RPMI7951 (cell line): ENCODE data around the gene NPAS3. TPM values are rescaled to one million over a fixed set of nuclear protein-coding genes. Genes with fewer than 3 reads are reported as not detected.
A peak's percentile ranks its signal among the peaks of the same experiment; 100 is the strongest.

Source experiments
- DNase-seq: peaks from one replicate; pipeline ENCODE4 v3.0.0-alpha.2; 2012; ENCODE audit warnings: low read depth
- total RNA-seq: library from RNA; depleted of rRNA; stranded (reverse); fragments of >200 nt; shearing (Covaris generic); gene quantifications from 2 replicates; pipeline ENCODE4 v1.2.3, GENCODE V29; 2014; rRNA removed

The NPAS3 gene
- total RNA-seq, result 0.29 and 0.48 TPM in 2 replicates

DNA sequence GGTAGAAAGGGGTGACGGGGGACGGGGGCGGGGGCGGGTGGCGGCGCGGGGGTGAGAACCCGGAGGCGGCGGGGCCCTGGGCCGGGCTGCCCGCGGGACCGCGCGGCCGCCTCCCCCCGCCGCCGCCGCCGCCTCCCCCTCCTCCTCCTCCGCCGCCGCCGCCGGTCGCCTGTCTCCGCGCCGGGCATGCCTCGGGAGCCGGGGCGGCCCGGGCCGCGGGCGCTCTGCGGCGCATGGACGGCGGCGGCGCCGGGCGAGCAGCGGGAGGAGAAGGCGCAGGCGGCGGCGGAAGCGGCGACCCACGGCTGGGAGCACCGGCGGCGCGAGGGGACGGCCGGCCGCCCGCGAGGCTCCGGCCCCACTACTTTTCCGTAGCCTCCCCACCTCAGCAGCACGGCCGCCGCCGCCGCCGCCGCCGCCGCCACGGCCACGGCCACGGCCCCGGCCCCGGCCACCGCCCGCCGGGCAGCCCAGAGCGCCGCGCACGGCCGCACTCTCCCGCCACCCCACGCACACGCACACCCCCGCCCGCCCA lies at the start of gene NPAS3:
Gene NPAS3 (plus strand): TSS at position 161 of the 535 bp plus-strand sequence.
- peak; percentile 15 for DNase-seq

DNA sequence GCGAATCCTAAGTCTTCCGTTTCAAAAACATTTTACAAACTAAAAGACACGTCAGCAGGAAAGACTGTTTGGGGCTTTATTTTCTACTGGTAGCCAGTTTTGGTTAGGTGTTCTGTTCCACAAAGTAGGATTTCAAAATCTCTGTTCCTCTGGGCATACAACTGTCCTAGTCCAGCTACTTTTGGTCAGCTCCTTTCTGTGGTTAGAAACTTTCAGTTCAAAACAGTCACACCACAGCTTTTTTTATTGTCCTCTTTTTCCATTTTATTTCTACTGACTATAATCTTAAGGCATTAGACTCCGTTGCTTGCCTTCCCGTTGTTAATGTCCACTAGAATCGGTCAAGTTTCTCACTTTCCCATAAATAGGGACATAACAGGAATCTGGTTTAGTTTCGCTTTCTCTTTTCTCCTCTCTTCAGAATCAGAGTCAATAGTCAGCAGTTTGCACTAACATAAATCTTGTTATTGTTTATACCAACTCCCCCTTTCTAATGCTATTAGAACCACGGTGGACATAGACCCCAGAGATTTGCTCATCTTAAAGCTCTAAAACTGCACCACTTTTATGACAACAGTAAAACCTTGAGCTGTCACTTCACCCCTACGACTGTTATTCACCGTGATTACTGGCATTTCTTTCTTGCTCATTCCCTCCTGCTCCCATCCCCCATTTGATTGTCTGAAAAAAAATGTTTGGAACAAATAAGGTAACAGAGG lies 41.5 kb upstream of the NPAS3 start:
- peak; percentile 63 for DNase-seq

GRCh38 chr14:32897698-32898064 lies 41.0 kb upstream of the NPAS3 start:
- no peak for DNase-seq

GRCh38 chr14:32898876-32899275 lies 39.8 kb upstream of the NPAS3 start:
- DNase-seq, result no peak

DNA sequence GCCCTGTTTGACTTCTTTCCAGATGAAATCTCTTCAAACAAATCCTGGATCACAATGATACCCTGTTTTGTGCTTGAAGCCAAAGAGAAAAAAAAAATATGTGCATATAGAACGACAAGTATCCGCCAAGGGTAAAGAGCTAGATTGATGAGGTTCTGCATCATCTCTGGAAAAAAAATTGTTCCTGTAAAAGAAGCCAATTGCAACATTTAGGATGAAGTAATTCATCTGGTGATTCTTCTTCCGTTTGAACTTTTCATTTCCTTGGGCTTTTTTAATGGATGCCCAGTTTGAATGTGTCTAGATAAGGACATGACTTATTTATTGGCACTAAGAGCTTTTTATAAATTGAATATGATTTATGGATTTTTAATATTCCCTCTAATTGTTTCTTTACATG lies 38.1 kb upstream of the NPAS3 start:
- DNase-seq, result no peak

DNA sequence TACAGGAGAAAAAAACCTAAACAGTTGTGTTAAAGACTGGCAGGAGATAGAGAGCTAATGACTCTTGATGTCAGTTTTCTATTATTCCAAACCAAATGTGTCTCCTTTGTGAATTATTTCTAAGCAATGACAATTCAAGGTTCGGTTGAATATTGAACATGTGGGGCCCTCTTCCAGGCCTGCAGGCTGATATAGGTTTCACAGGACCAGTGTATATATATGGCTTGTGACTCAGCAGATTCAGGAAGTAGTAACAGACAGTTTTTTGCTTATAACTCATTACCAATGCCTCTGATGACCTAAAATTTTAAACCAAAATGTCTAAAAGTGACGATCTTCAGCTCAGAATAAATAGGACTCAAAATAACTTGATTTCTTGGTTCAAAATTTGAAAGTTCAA lies 33.7 kb upstream of the NPAS3 start:
- DNase-seq, result no peak

- no peak for DNase-seq
These were observed 32.0 kb upstream of the NPAS3 start for GRCh38 chr14:32906672-32907071.

- DNase-seq, result peak; percentile 10
These were observed 30.2 kb upstream of the NPAS3 start for GRCh38 chr14:32908196-32909084.

- peak; percentile 33 for DNase-seq
These were observed 25.0 kb upstream of the NPAS3 start for GRCh38 chr14:32913725-32914124.

DNA sequence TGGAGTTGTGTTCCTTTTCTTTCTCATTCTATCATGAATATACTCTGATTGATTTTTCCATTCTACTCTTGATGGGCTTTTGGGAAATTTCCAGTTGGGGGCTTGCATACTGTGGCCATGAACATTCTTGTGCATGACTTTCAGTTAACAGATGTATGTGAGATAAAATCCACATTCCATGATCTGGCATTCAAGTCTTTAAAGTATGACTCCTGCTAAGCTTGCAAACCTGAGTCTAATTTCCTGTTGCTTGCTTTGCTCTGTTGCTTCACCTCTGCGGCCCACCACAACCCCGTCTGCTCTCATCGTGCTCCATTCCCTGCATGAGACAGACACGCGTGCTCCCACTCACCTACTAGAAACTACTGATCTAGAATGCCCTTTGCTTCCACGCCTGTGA lies 24.3 kb upstream of the NPAS3 start:
- no peak for DNase-seq

- no peak for DNase-seq
These were observed 17.9 kb upstream of the NPAS3 start for GRCh38 chr14:32920696-32921276.

DNA sequence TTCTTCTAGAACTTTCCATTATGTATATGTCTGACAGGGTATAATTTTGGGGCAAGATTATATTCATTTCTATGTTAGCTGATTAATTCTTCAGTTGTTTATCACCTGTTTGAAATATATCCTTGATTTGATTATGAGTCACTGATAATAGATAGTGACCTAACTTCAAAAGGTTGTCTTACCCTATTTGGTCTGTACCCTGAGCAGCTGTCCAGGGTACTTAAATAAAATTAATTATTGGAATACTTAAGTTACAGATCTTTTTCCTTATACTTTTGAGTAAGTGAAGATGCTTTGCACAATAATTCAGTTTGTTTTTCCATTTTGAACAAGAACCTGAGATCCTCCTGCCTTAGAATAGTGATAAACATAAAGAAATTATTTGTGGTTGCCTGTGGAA lies 13.2 kb upstream of the NPAS3 start:
- DNase-seq, result no peak

- DNase-seq, result no peak
These were observed 6.3 kb upstream of the NPAS3 start for GRCh38 chr14:32932302-32932913.

DNA sequence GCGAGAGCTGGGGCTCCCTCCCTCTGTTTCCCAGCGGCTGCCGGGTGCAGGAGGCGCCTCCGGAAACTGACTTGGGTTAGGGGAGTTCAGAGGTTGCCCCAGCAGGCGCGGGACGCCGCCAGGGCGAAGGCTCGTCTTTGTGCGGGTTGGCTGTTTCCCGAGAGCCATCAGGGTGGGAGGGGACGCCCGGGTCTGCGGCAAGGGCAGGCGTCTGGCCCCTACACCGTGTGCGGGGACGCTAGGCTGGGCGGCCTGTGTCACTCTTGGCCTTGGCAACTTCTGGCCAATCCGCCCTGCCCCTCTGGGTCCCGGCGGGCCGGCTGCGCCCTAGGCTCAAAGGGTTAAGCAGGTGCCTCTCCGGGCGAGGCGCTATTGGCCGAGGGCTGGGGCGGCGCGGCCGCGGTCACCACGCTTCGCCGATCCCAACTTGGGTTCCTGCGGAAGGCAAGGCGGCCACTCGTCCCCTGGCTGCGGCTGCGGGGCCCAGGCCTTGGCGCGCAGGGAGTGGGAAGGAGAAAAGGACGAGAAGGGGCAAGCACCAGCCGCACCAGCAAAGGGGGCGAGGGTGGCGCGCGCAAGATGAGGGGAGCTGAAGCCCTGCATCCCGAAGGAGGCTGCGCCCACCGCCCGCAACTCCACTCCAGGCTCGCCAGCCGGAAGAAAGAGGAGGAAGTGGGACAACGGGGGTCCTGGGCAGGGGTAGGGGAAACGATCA lies 5.6 kb upstream of the NPAS3 start:
- no peak for DNase-seq

GRCh38 chr14:32933629-32934072 lies 5.0 kb upstream of the NPAS3 start:
- DNase-seq, result peak; percentile 24

DNA sequence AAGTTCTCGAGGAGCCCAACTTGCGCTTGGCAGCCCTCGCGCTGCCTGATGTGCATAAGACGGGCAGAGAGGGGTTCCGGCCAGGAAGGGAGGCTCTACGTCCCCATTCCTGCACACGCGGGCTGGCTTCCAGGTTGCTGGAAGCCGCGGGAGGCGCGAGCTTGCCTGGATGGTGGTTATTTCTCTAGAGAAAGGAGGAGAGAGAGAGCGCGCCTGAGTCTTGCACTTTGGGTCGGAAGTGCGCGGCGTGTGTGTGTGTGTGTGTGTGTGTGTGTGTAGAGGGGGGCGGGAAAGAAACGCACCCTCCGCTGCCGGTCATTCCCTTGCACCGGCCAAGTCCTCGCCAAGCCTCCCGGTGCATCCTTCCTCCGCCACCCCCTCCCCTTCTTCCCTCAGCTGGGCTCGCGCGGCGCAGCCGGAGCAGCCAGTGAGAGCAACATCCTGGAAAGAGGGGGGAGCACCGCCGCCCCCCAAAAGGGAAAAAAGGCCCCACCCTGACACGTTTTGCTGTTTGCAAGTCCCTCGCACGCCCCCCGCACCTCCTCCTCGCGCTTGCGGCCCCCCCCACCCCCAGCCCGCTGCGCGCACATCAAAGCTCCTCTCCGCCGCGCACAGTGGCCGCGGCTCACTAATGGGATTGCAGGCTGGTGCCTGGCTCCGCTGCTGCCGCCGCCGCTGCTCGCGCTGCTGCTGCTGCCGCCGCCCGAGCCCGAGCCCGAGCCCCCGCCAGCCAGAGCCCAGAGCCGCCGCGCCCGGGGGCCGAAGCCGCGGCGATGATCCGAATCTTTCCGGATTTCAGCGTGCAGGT lies 4.4 kb upstream of the NPAS3 start:
- DNase-seq, result peak; percentile 34

DNA sequence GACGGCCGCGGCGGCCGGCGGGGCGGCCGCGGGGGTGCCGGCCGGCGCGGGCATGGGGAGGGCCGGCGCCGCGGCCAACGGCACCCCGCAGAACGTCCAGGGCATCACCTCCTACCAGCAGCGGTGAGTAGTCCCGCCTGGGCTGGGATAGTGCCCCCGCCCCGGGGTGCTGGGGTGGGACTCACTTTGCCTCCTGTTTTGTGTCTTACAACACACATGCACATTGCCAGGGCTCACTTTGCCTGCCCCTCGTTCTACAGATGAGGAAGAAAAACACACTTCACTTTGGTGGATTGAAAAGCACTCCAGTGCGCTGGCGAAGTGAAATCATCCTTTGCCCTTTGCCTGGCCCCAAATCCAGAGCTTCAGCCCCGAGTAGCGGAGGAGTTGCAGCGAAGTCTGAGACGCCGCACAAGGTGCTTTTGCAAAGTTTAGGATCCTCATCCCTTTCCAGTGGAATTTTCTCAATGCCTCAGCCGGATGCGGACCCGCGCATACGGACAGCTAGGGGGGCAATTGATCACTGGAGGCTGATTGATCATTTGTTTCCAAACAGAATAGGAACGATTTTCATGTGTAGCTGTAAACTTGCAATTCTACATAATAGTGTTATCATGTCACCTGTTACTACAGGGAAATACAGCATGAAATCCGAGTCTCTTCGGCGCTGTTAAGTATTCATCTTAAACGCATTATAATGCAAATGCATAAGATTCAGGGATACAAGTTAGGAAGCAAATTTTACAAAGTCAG lies 3.6 kb upstream of the NPAS3 start:
- DNase-seq, result peak; percentile 9

- DNase-seq, result peak; percentile 78
These were observed 781 bp downstream of the NPAS3 start for GRCh38 chr14:32939254-32940065.
